Measurements from ENCODE around the gene LGALS3.

The LGALS3 gene

DNA sequence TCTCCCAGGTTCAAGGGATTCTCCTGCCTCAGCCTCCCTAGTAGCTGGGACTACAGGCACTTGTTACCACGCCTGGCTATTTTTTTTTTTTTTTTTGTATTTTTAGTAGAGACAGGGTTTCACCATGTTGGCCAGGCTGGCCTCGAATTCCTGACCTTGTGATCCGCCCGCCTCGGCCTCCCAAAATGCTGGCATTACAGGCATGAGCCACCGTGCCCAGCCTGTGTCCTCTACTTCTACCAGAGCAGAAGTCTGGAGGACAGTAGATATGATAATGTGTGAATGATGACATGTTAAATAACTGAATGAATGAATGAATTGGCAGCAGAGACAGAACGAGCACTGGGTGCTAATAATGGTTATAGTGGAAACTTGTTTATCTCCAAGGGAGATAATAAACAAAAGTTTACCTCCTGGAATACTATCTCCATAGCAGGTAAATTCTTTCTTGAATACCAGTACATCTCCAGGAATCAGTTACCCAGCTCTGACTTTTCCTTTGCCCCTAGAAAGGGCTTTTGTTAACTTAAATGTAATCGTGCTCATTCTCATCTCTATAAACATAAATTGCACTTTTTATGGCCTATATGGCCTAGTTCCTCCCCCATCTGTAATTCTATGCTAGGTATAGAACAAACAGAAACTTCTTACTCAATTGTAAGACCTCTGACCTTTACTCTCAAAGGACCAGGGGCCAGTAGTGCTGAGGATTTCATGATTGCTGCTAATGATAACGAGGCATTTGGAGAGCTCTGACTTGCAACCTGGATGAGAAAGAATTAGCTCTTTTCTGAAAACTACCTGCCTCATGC lies 7.2 kb upstream of the LGALS3 start:
- FAIRE-seq (no peak), DNase-seq (ENCODE audit: insufficient read length, low spot score) (no peak)
- TF ChIP-seq TAF1 (IDR thresholded peaks at IDR 0.05; ENCODE audit: low read depth, low read length) (no peak), POLR2AphosphoS5 (IDR thresholded peaks at IDR 0.05; ENCODE audit: low read depth, low read length) (no peak), POLR2A (IDR thresholded peaks at IDR 0.05; ENCODE audit: low read depth, low read length) (no peak), PAX5 (IDR thresholded peaks at IDR 0.05; ENCODE audit: insufficient read depth, low read length, severe bottlenecking) (no peak), SPI1 (IDR thresholded peaks at IDR 0.05; ENCODE audit: low read depth, low read length) (no peak), POU2F2 (IDR thresholded peaks at IDR 0.05; ENCODE audit: low read depth, low read length) (no peak)

DNA sequence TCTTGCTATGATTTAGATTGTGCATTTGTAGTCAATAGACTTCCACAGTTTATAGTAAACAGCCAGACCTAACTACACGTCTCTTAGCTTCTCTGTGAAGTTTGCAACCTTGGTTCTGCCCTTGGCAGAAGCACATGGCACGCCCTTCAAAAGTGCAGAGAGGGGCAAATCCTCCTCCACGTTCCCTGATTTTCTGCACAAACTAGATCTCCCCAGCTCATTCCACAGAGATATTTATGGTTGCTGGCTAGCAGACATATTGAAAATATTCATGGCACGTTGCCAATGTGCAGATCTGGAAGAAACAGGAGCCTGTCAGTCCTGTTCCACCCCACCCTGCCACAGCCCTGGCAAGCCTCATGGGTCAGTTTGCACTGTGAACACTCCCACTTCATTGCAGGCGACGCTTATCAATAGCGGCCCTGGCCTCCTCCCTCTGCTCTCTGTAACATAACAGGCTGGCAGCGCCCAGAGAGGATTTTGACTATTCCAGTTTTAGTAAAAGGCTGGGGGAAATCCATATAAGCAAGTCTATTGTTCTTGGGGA lies 6.5 kb upstream of the LGALS3 start:
- DNase-seq (ENCODE audit: insufficient read length, low spot score) (no peak), FAIRE-seq (peak; percentile 54)
- TF ChIP-seq TAF1 (IDR thresholded peaks at IDR 0.05; ENCODE audit: low read depth, low read length) (no peak), SPI1 (IDR thresholded peaks at IDR 0.05; ENCODE audit: low read depth, low read length) (no peak), POU2F2 (IDR thresholded peaks at IDR 0.05; ENCODE audit: low read depth, low read length) (no peak), POLR2AphosphoS5 (IDR thresholded peaks at IDR 0.05; ENCODE audit: low read depth, low read length) (no peak), PAX5 (IDR thresholded peaks at IDR 0.05; ENCODE audit: insufficient read depth, low read length, severe bottlenecking) (no peak), POLR2A (IDR thresholded peaks at IDR 0.05; ENCODE audit: low read depth, low read length) (no peak)

DNA sequence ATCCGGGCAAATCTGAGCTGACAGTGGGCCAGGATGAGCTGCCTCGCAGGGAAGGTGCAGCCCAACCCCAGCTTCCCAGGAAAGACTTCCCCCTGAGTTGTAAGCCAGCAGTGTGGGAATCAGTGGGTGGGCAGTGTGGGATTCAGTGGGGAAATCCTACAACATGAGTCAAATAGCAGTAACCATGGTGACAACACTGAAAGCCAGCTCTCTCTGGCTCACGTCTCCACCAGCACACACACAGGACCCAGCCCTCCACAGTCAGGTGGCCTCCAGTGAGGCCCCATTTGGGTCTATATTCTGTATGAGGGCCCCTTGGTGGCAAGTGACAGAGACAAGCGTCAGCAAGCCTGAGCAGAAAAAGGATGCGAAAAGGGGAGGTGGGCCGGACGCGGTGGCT lies 6.0 kb upstream of the LGALS3 start:
- FAIRE-seq (peak; percentile 38), DNase-seq (ENCODE audit: insufficient read length, low spot score) (no peak)
- TF ChIP-seq TAF1 (IDR thresholded peaks at IDR 0.05; ENCODE audit: low read depth, low read length) (no peak), POU2F2 (IDR thresholded peaks at IDR 0.05; ENCODE audit: low read depth, low read length) (no peak), POLR2AphosphoS5 (IDR thresholded peaks at IDR 0.05; ENCODE audit: low read depth, low read length) (no peak), POLR2A (IDR thresholded peaks at IDR 0.05; ENCODE audit: low read depth, low read length) (no peak), PAX5 (IDR thresholded peaks at IDR 0.05; ENCODE audit: insufficient read depth, low read length, severe bottlenecking) (no peak), SPI1 (IDR thresholded peaks at IDR 0.05; ENCODE audit: low read depth, low read length) (no peak)

DNA sequence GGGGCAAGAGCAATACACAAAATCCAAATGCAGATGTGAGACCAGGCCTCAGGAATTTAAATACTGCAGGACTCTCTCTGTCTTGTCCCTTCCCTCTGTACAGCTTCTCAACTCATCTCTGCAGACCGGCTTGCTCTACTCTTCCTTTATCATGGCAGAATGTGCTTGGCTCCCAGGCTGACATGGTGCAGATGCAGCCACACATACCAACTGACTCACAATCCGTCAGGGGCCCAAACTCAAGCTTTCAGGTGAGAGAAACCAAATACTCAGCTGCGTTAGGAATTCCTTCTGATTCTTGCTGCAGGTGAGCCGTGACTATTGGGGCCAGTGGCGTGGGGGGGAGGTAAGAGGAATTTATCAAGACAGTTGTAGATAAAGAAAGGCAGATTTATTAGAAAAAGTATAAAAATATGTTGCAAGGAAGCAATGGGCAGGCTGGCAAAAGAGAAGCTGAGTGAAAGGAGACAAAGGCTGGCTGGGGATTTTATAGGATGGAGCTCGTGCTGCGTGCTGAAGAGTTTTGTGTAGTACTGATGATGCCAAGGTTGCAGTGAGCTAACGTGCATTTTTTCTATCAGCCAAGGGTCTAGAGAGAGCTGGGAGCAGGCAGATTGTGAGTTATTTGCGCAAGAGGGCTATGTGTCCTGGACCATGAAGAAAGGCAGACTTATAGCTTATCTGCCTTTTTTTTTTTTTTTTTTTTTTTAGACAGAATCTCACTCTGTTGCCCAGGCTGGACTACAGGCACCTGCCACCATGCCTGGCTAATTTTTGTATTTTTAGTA lies 5.0 kb upstream of the LGALS3 start:
- TF ChIP-seq POLR2AphosphoS5 (IDR thresholded peaks at IDR 0.05; ENCODE audit: low read depth, low read length) (no peak), PAX5 (IDR thresholded peaks at IDR 0.05; ENCODE audit: insufficient read depth, low read length, severe bottlenecking) (no peak), POU2F2 (IDR thresholded peaks at IDR 0.05; ENCODE audit: low read depth, low read length) (no peak), POLR2A (IDR thresholded peaks at IDR 0.05; ENCODE audit: low read depth, low read length) (no peak), SPI1 (IDR thresholded peaks at IDR 0.05; ENCODE audit: low read depth, low read length) (no peak), TAF1 (IDR thresholded peaks at IDR 0.05; ENCODE audit: low read depth, low read length) (no peak)
- FAIRE-seq (no peak), DNase-seq (ENCODE audit: insufficient read length, low spot score) (no peak)

DNA sequence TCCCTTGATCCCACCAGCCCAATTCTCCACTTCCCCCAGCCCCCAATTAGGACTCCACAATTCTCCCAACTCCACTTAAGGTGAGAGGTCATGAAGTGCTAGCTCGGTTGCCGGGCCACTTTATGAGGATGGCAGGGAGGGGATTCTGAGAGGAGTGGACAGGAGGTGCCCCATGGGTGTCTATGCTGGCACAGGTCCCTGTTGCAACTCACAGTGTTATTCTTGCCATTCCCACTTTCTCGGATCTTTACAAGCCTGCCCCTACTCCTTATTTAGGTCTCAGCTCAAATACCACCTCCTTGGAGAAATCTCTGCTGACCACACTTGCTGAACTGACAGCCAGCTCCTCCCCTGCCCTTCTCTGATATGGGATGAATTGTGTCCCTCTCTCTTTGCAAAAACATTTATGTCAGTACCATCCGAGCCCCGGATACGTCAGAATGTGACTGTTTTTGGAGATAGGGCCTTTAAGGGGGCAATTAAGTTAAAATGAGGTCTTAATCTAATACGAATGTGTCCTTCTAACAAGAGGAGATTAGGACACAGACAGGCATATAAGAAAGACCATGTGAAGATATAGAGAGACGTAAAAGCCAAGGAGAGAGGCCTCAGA lies 4.2 kb upstream of the LGALS3 start:
- DNase-seq (ENCODE audit: insufficient read length, low spot score) (no peak), FAIRE-seq (no peak)
- TF ChIP-seq POLR2A (IDR thresholded peaks at IDR 0.05; ENCODE audit: low read depth, low read length), result no peak

DNA sequence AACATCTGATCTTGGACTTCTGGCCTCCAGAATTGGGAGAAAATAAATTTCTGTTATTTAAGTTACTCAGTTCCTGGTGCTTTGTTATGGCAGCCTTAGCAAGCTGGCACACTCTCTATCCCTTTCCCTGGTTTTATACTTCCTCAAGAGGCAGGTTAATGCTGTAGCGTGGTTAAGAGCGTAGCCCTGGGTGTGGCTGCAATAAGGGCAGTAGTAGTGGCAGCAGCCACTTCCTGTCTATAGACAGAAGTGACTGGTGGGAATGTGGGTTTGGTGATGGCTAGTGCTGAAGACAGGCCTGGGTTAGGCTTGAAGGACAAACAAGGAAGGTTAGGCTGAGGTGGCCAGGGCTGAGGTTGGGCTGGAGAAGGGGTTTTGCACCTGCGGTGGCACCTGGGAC lies 3.6 kb upstream of the LGALS3 start:
- no peak for FAIRE-seq
- no peak for TF ChIP-seq PAX5 (IDR thresholded peaks at IDR 0.05; ENCODE audit: insufficient read depth, low read length, severe bottlenecking)
- no peak for TF ChIP-seq POLR2AphosphoS5 (IDR thresholded peaks at IDR 0.05; ENCODE audit: low read depth, low read length)
- TF ChIP-seq POU2F2 (IDR thresholded peaks at IDR 0.05; ENCODE audit: low read depth, low read length), result no peak
- no peak for TF ChIP-seq TAF1 (IDR thresholded peaks at IDR 0.05; ENCODE audit: low read depth, low read length)
- TF ChIP-seq SPI1 (IDR thresholded peaks at IDR 0.05; ENCODE audit: low read depth, low read length), result no peak
- no peak for TF ChIP-seq POLR2A (IDR thresholded peaks at IDR 0.05; ENCODE audit: low read depth, low read length)
- no peak for DNase-seq (ENCODE audit: insufficient read length, low spot score)

DNA sequence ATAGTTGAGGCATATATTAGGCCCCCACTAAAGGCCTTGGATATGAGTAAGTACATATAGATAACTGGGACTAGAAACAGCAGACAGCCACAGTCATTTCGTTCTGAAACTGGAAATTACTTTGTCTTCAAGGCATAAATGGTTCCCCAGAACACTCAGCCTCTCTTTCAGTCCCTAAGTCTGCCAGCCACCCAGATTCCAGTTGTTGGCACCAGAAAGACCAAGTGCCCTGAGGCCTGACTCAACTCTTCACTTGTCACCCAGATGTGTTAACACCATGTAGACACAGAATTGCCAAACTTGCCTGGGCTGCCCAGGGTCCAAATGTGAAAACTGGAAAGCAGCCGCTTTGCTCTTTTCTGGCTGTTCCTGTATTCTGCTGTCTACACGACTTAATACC lies 3.0 kb upstream of the LGALS3 start:
- FAIRE-seq, result no peak

DNA sequence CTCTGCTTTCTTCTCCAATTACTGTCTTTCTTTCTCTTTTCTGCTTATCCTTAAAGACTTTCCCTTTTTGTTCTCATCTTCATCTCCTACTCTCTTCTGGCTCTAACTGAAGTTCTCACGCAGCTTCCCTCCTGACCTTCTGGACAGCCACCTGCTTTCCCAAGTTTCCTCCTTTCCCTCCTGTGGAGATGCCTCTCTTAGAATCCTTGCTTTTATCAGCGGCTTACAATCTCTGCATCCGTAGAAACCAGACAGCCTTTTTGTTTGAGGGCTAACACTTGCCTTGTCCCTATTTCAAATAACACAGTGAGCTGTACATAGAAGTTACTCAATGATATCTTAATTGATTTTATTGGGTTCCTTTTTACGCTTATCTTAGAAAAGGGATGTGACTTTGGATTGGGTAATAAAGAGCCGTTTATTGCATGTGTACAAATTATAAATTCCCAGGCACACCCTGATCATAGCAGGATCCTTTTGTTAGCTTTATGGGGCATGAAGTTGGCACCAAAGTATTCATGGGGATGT lies 2.1 kb upstream of the LGALS3 start:
- FAIRE-seq, result peak; percentile 5
- TF ChIP-seq POU2F2 (IDR thresholded peaks at IDR 0.05; ENCODE audit: low read depth, low read length) (no peak), POLR2AphosphoS5 (IDR thresholded peaks at IDR 0.05; ENCODE audit: low read depth, low read length) (no peak), POLR2A (IDR thresholded peaks at IDR 0.05; ENCODE audit: low read depth, low read length) (no peak), PAX5 (IDR thresholded peaks at IDR 0.05; ENCODE audit: insufficient read depth, low read length, severe bottlenecking) (no peak), SPI1 (IDR thresholded peaks at IDR 0.05; ENCODE audit: low read depth, low read length) (no peak), TAF1 (IDR thresholded peaks at IDR 0.05; ENCODE audit: low read depth, low read length) (no peak)
- no peak for DNase-seq (ENCODE audit: insufficient read length, low spot score)

More for the DNA sequence above, 3.0 kb upstream of the LGALS3 start:
- TF ChIP-seq POU2F2 (IDR thresholded peaks at IDR 0.05; ENCODE audit: low read depth, low read length), result no peak
- TF ChIP-seq PAX5 (IDR thresholded peaks at IDR 0.05; ENCODE audit: insufficient read depth, low read length, severe bottlenecking), result no peak
- TF ChIP-seq SPI1 (IDR thresholded peaks at IDR 0.05; ENCODE audit: low read depth, low read length), result no peak
- no peak for TF ChIP-seq POLR2AphosphoS5 (IDR thresholded peaks at IDR 0.05; ENCODE audit: low read depth, low read length)
- TF ChIP-seq TAF1 (IDR thresholded peaks at IDR 0.05; ENCODE audit: low read depth, low read length), result no peak
- TF ChIP-seq POLR2A (IDR thresholded peaks at IDR 0.05; ENCODE audit: low read depth, low read length), result no peak
- DNase-seq (ENCODE audit: insufficient read length, low spot score), result no peak

Data from GM12891 (cell line).